Skin of body (tissue), 2 donors: Measurements from ENCODE around the gene RTN4IP1. TPM values are rescaled to one million over a fixed set of nuclear protein-coding genes. Genes with fewer than 3 reads are reported as not detected.
A peak's percentile ranks its signal among the peaks of the same experiment; 100 is the strongest.

Experiments
- DNase-seq: peaks from one replicate; lab custom pipeline; 2025; lab: John Stamatoyannopoulos, UW
- total RNA-seq: library from RNA; depleted of rRNA; stranded (reverse); fragments of >200 nt; gene quantifications from one replicate; pipeline ENCODE4 v1.2.3, GENCODE V29; 2014

Gene RTN4IP1
- total RNA-seq, 1 donor from 2014 or later = 4.1 TPM

- no peak for DNase-seq
Measured at GRCh38 chr6:106547601-106548453, 81.5 kb downstream of the RTN4IP1 start.

DNA sequence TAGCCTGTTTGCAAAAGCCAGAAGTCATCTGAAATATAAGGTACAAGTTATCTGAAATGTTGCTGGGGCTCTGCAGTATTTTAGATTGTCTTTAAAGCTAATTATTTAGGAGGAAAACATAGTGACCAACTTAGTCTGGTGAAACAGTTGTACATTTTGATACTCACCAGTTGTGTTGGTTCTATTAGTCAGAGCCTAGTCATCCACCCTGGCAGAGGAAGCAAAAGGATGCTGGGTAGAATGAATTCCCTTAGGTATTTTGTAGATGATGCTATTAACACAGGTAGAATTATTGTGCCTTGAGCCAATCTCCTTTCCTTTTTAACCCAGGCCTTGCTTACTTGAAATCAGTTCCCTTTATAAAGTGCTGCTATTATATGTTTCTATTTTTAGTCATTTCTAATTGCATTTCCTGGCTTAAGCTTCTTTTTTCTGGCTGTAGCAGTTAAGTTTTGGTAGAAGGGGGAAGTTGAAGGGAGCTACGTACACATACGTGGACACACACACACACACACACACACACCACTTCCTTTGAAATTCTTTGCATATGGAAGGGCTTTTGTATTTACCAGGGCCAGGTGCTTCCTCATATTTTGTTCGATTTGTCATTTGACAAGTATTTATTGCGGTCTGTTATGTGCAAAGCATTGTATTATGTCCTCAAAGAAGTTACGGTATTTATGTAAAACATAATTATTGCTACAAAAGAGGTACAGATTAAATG, 82.4 kb downstream of the RTN4IP1 start:
- DNase-seq = peak; percentile 54

GRCh38 chr6:106546261-106546690, 83.0 kb downstream of the RTN4IP1 start:
- DNase-seq = no peak

DNA sequence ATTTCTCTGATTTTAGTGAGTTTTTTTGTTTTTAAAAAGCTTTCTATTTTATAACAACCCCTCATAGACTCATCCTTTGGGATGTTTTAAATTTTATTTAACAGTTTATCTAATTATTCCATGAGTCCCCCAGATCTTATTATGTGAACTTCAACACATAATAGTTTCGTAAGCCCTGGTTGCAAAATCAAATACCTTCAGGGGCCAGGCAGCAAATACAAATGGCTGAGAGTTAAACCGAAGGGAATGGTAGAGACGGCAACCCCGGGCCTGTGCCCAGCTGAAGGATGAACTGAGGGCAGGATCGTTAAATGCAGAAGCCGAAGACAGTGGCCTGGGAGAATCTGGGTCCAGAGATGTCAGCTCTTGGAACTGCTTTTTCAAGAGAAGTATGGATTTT, 88.4 kb downstream of the RTN4IP1 start:
- no peak for DNase-seq

DNA sequence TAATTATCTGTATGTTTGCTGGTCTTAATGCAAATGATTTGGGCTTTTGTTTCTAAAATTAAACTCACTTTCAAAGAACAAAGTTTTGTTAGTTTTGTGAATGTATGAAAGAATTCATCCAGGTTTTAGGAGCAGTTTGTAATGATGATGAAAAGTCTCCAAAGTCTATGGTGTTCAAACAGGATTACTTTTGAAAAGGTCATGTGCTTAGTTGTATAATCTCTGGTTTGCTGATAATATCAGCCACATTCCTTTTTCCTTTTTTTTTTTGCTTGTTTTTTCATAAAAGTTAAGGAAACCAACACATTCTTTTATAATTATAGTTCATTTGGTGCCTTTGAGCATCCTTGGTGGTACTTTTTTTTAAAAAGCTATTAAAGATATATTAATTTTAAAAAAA, 88.9 kb downstream of the RTN4IP1 start:
- DNase-seq = no peak

- DNase-seq = no peak
Measured at GRCh38 chr6:106539936-106540335, 89.4 kb downstream of the RTN4IP1 start.

DNA sequence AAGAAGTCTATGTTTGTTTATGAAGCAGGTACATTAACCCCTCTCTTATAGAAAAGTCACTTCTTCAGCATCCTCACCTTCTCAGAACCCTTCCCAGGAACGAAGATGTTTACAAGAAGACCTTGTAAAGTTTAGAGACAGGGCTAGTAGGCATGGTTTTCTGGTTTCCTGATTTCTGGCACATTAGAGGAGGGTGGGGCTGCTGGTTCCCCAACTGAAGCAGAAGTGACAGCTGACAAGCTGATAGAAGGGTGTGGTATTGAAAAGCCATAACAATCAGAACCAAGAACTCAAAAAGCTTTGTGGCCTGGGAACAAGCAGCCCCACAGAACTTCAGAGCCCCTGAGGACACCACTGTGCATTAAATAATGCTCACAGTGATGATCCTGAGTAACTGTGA, 91.2 kb downstream of the RTN4IP1 start:
- DNase-seq = no peak

- DNase-seq = no peak
Measured at GRCh38 chr6:106537662-106538061, 91.6 kb downstream of the RTN4IP1 start.

DNA sequence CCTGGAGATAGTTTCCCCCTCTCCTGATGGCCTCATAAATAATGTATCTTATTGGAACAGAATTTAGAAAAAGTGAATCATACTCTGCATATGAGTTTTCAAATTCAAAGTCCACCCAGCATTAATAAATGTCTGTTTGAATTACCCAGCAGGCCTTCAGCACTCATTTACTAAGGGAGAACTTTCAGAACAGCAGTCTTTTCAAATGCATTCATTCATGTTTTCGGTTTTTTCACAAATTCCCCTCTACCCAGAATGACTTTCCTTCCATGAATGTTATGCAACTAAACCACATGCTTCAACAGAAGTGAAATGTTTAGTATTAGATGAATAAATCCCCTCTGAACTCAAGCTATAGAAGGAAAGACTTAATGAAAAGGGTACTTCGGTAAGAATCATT, 92.4 kb downstream of the RTN4IP1 start:
- DNase-seq = no peak

DNA sequence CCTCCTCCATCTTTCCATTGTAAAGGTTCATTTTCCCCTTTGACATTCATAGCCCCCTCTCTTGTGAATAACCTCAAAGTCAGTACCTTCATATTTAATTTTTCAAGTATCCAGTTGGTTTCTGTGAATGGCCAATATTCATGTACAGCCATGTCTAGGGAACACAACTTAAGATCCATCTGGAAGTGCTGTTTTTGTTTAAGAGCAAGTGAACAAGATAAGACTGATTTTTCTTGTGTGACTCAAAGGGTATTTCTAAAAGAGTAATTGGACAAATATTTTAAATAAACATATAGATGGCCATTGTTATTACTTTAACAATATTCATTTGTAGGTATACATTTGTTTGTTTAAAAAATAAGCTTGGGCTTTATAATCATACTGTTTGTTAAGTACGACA, 92.9 kb downstream of the RTN4IP1 start:
- no peak for DNase-seq

- no peak for DNase-seq
Measured at GRCh38 chr6:106535012-106535411, 94.3 kb downstream of the RTN4IP1 start.

- DNase-seq = no peak
Measured at GRCh38 chr6:106534564-106534982, 94.7 kb downstream of the RTN4IP1 start.

GRCh38 chr6:106534004-106534403, 95.3 kb downstream of the RTN4IP1 start:
- DNase-seq = no peak

- DNase-seq = no peak
Measured at GRCh38 chr6:106533054-106533453, 96.2 kb downstream of the RTN4IP1 start.

GRCh38 chr6:106530502-106530901, 98.8 kb downstream of the RTN4IP1 start:
- DNase-seq = no peak

DNA sequence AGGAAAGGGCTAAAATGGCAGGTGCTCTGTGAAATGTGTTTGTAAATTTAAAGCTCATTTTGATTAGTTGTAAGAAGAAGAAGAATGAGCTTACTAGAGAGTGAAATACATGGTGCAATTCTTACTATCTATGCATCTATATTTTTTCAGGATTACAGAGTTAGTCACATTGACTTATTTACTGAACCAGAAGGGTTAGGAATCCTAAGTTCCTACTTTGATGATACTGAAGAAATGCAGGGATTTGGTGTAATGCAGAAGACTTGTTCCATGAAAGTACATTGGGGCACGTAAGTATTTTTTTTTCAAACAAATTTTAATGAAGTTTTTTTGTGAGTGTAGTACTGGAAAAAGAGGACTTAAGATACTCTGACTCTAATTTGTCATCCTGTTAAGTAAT, 99.3 kb downstream of the RTN4IP1 start:
- DNase-seq = no peak

DNA sequence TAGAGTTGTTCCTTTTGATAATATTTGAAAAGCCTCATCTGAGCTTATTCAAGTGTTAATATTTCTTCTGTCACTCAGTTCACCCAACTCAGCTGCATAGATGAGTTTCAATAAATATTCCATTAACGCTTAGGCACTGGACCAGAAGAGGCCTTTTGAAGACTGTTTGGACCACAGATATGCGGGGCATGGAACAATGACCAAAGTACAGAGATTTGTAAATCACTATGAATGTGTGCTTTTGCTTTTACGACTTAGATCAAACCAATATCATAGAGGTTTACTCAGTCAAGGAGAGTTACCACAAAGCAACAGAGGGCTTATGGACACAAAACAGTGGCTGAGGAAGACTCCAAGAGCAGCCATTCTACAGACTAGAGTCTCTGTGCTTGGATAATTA, 99.9 kb downstream of the RTN4IP1 start:
- no peak for DNase-seq

- no peak for DNase-seq
Measured at GRCh38 chr6:106528521-106528920, 100.8 kb downstream of the RTN4IP1 start.

GRCh38 chr6:106527979-106528378, 101.3 kb downstream of the RTN4IP1 start:
- DNase-seq = no peak

DNA sequence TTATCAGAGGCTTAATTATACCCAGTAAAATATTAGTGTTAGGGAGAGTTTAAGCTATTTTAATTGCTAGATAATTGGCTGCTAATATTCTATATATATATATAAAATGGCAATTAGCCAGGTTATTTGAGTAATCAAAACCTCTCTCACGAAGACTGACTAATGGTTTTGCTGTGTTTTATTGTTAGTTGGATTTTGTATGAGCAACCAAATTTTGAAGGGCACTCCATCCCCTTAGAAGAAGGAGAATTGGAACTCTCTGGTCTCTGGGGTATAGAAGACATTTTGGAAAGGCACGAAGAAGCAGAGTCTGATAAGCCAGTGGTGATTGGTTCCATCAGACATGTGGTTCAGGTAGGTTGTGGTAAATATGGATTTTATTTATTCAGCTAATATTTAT, 102.2 kb downstream of the RTN4IP1 start:
- DNase-seq = no peak

DNA sequence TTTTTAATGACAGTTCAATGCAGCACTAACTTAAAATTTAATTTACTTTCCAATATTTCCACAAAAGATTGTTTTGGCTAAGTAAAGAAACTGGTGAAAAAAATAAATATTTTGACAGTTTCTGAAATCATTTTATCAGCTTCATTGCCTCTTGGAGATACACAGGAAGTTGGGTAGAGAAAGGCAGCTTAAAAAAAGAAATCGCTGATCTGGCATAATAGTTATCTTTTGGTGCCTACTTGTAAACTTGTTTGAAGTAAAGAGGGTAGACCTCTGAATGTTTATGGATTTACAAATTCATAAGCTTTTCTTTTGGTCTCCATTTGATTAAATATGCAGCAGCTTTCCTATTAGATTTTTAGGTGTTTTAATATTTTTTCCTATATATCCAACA, 103.4 kb downstream of the RTN4IP1 start:
- no peak for DNase-seq

GRCh38 chr6:106525107-106525881, 104.0 kb downstream of the RTN4IP1 start:
- DNase-seq = no peak
